Stimulated activated CD8-positive, alpha-beta memory T cell treated with anti-CD3 and anti-CD28 coated beads, Interleukin-4, amount 100 ng/mL, for 4 hours (primary cell): ENCODE results near the gene PDLIM7.

Source experiments
- DNase-seq, 2 donors: peaks; one replicate each; pipeline ENCODE4 v3.0.0-alpha.2; 2020; ENCODE audit warnings: low read depth in 2 of 2, low spot score in 1 of 2

PDLIM7 gene

GRCh38 chr5:177524941-177525655 lies 27.7 kb upstream of the PDLIM7 start:
- DNase-seq, result no peak

GRCh38 chr5:177524539-177524900 lies 27.1 kb upstream of the PDLIM7 start:
- DNase-seq, result no peak

GRCh38 chr5:177523711-177524538 lies 26.5 kb upstream of the PDLIM7 start:
- no peak for DNase-seq

- DNase-seq, result no peak
Measured at GRCh38 chr5:177520916-177521513, 23.6 kb upstream of the PDLIM7 start.

- no peak for DNase-seq
Measured at GRCh38 chr5:177520271-177520670, 22.9 kb upstream of the PDLIM7 start.

GRCh38 chr5:177519463-177520235 lies 22.2 kb upstream of the PDLIM7 start:
- DNase-seq, result no peak

- peak; percentile 90 to 91 for DNase-seq
Measured at GRCh38 chr5:177516601-177517568, 19.5 kb upstream of the PDLIM7 start, which contains the start of gene DDX41. DDX41 (minus strand) TSS chr5:177516961; CDS start chr5:177516945, 16 bp downstream.

GRCh38 chr5:177515580-177515979 lies 18.2 kb upstream of the PDLIM7 start:
- DNase-seq, result no peak

GRCh38 chr5:177514541-177514940 lies 17.1 kb upstream of the PDLIM7 start:
- DNase-seq, result no peak

- DNase-seq, result no peak
Measured at GRCh38 chr5:177513500-177513899, 16.1 kb upstream of the PDLIM7 start.

- DNase-seq, result no peak
Measured at GRCh38 chr5:177512736-177513380, 15.5 kb upstream of the PDLIM7 start.

- DNase-seq, result no peak
Measured at GRCh38 chr5:177511796-177512675, 14.6 kb upstream of the PDLIM7 start.

GRCh38 chr5:177511181-177511580 lies 13.8 kb upstream of the PDLIM7 start:
- no peak for DNase-seq

GRCh38 chr5:177510567-177511053 lies 13.2 kb upstream of the PDLIM7 start:
- no peak for DNase-seq

- DNase-seq, result no peak
Measured at GRCh38 chr5:177509991-177510566, 12.7 kb upstream of the PDLIM7 start.

GRCh38 chr5:177509381-177509951 lies 12.1 kb upstream of the PDLIM7 start, which contains the start of gene DOK3:
DOK3 (minus strand) TSS chr5:177509826; CDS start chr5:177509540, 286 bp downstream.
- no peak for DNase-seq

GRCh38 chr5:177508837-177509236 lies 11.4 kb upstream of the PDLIM7 start:
- DNase-seq, result no peak

- DNase-seq, result no peak
Measured at GRCh38 chr5:177508221-177508611, 10.8 kb upstream of the PDLIM7 start.
